ENCODE data around the gene PPM1M.

- no peak for TF ChIP-seq EZH2 (IDR thresholded peaks at IDR 0.05; ENCODE audit: insufficient read depth, poor library complexity, severe bottlenecking)
- no peak for TF ChIP-seq EZH2phosphoT487 (IDR thresholded peaks at IDR 0.05; ENCODE audit: insufficient read depth, low read depth)
Measured at GRCh38 chr3:52205727-52206372, 39.7 kb upstream of the PPM1M start.
